Spinal cord (tissue), 10 donors: ENCODE results near the gene ZNF660. TPM values are rescaled to one million over a fixed set of nuclear protein-coding genes. Genes with fewer than 3 reads are reported as not detected.
"Not testable (repeated sequence)": the region's sequence is repeated elsewhere in the genome, so short reads cannot be mapped to it uniquely, and the experiment has no call there.

Source experiments
- DNase-seq, 6 donors: peaks; one replicate each; pipeline versions ENCODE4 v3.0.0 to v3.0.0-alpha.2; 2013 to 2015; ENCODE audit warnings: low spot score in 6 of 6, low read depth in 4 of 6
- H3K27ac ChIP-seq: one replicate; pipeline ENCODE4 v1.5.1; 2013; ENCODE audit warnings: low read depth, low read length, control low read depth
- H3K27me3 ChIP-seq: one replicate; pipeline ENCODE4 v1.6.1; 2013; ENCODE audit warnings: low read length; ENCODE audit not compliant: control insufficient read depth, insufficient read depth
- H3K36me3 ChIP-seq: one replicate; pipeline ENCODE4 v1.6.1; 2013; ENCODE audit warnings: low read length; ENCODE audit not compliant: control insufficient read depth, insufficient read depth
- H3K4me1 ChIP-seq: one replicate; pipeline ENCODE4 v1.6.1; 2013; ENCODE audit warnings: low read length; ENCODE audit not compliant: control insufficient read depth, insufficient read depth
- H3K4me3 ChIP-seq: one replicate; pipeline ENCODE4 v1.5.1; 2013; ENCODE audit warnings: low read depth, low read length, control low read depth
- H3K9me3 ChIP-seq: one replicate; pipeline ENCODE4 v1.6.1; 2013; ENCODE audit warnings: low read length; ENCODE audit not compliant: control insufficient read depth, insufficient read depth
- WGBS: methylation state at CpG from one replicate; pipeline ENCODE4 v1.1.5; 2013; ENCODE audit warnings: missing lambda C conversion rate; ENCODE audit not compliant: insufficient coverage; 5-methylcytosine and 5-hydroxymethylcytosine counted together
- polyA plus RNA-seq, 2 donors: library from polyadenylated mRNA; unstranded; fragments of 120-200 nt; gene quantifications; one replicate each; pipeline ENCODE4 v1.2.1, GENCODE V29; 2013; ENCODE audit not compliant: insufficient read length in 2 of 2
- total RNA-seq, 2 donors: library from RNA; depleted of rRNA in 1 of 2; stranded (reverse); fragments of 120-200 nt in 1 of 2; fragments of >200 nt in 1 of 2; gene quantifications; one replicate each; pipeline versions ENCODE4 v1.2.3 to v1.2.4, GENCODE V29; 2013 to 2014
- donor health status: healthy.

ZNF660 gene
- total and polyA plus RNA-seq, 4 donors: 8.3 to 12.7 (median 9.7) TPM

- WGBS: 96% methylated on average over 3 of the region's 4 CpGs
- peak in 1 of 6 donors; percentile 24 for DNase-seq
- Histone ChIP-seq H3K4me1 (no peaks in the 10 kb centered on the region), H3K9me3 (no peaks in the 10 kb centered on the region), H3K36me3 (peaks cover 28% of the 10 kb centered on the region), H3K27ac (no peak overlapping the region), H3K4me3 (no peak overlapping the region), H3K27me3 (no peaks in the 10 kb centered on the region)
Measured at GRCh38 chr3:44571024-44571423, 13.7 kb upstream of the ZNF660 start.

- Histone ChIP-seq H3K4me1 (no peaks in the 10 kb centered on the region), H3K27ac (no peak overlapping the region), H3K9me3 (no peaks in the 10 kb centered on the region), H3K27me3 (no peaks in the 10 kb centered on the region), H3K4me3 (no peak overlapping the region), H3K36me3 (peaks cover 28% of the 10 kb centered on the region)
- peak in 1 of 6 donors; percentile 38 for DNase-seq
Measured at GRCh38 chr3:44576613-44577012, 8.2 kb upstream of the ZNF660 start.

- peaks cover 22% of the 10 kb centered on the region for H3K36me3 ChIP-seq
- not testable (repeated sequence) for H3K27ac ChIP-seq, H3K4me3 ChIP-seq, H3K4me1 ChIP-seq, DNase-seq, H3K27me3 ChIP-seq, H3K9me3 ChIP-seq
- 96% methylated on average over 6 of the region's 11 CpGs for WGBS
Measured at GRCh38 chr3:44577354-44577952, 7.3 kb upstream of the ZNF660 start.

GRCh38 chr3:44578316-44578715, 6.4 kb upstream of the ZNF660 start:
- DNase-seq, H3K4me1 ChIP-seq, H3K27me3 ChIP-seq, H3K9me3 ChIP-seq, H3K27ac ChIP-seq, H3K4me3 ChIP-seq: not testable (repeated sequence)
- 98% methylated on average over 22 of the region's 22 CpGs for WGBS
- peaks cover 21% of the 10 kb centered on the region for H3K36me3 ChIP-seq

GRCh38 chr3:44578924-44579515, 5.7 kb upstream of the ZNF660 start:
- H3K36me3 ChIP-seq: peaks cover 21% of the 10 kb centered on the region
- not testable (repeated sequence) for H3K4me3 ChIP-seq, DNase-seq, H3K27me3 ChIP-seq, H3K9me3 ChIP-seq, H3K4me1 ChIP-seq, H3K27ac ChIP-seq
- WGBS: 96% methylated on average over 36 of the region's 37 CpGs

GRCh38 chr3:44579749-44580148, 5.0 kb upstream of the ZNF660 start:
- not testable (repeated sequence) for H3K9me3 ChIP-seq, H3K4me3 ChIP-seq, H3K27ac ChIP-seq, H3K4me1 ChIP-seq, DNase-seq, H3K27me3 ChIP-seq
- WGBS: 97% methylated on average over 10 of the region's 15 CpGs
- H3K36me3 ChIP-seq: peaks cover 21% of the 10 kb centered on the region

- 34% methylated on average over 58 of the region's 62 CpGs for WGBS
- not testable (repeated sequence) for H3K4me3 ChIP-seq, H3K27me3 ChIP-seq, H3K9me3 ChIP-seq, H3K4me1 ChIP-seq, H3K27ac ChIP-seq, DNase-seq
- peaks cover 21% of the 10 kb centered on the region for H3K36me3 ChIP-seq
Measured at GRCh38 chr3:44580971-44581370, 3.8 kb upstream of the ZNF660 start.

GRCh38 chr3:44596621-44597020, 11.9 kb downstream of the ZNF660 start:
- Histone ChIP-seq H3K27ac (no peak overlapping the region), H3K4me1 (no peaks in the 10 kb centered on the region), H3K4me3 (no peak overlapping the region), H3K36me3 (peaks cover 11% of the 10 kb centered on the region), H3K9me3 (no peaks in the 10 kb centered on the region), H3K27me3 (no peaks in the 10 kb centered on the region)
- DNase-seq: no peak
- no CpG with 5 or more reads among the region's 1 CpG for whole genome bisulfite sequencing

GRCh38 chr3:44601749-44602148, 17.0 kb downstream of the ZNF660 start:
- Histone ChIP-seq H3K4me1 (no peaks in the 10 kb centered on the region), H3K27ac (no peak overlapping the region), H3K36me3 (peaks cover 2% of the 10 kb centered on the region), H3K27me3 (no peaks in the 10 kb centered on the region), H3K4me3 (no peak overlapping the region), H3K9me3 (no peaks in the 10 kb centered on the region)
- no peak for DNase-seq
- 100% methylated on average over 1 of the region's 2 CpGs for WGBS

- no peaks in the 10 kb centered on the region for H3K9me3 ChIP-seq
- H3K27me3 ChIP-seq: no peaks in the 10 kb centered on the region
- H3K4me1 ChIP-seq: no peaks in the 10 kb centered on the region
- no peak overlapping the region for H3K27ac ChIP-seq
- no peak overlapping the region for H3K4me3 ChIP-seq
- no peaks in the 10 kb centered on the region for H3K36me3 ChIP-seq
- no peak for DNase-seq
Measured at GRCh38 chr3:44612678-44613077, 27.9 kb downstream of the ZNF660 start.
